Astrocyte of the cerebellum (primary cell): ENCODE results near the gene CELSR2.
"Not testable (repeated sequence)": the region's sequence is repeated elsewhere in the genome, so short reads cannot be mapped to it uniquely, and the experiment has no call there.

Experiments
- DNase-seq: peaks from one replicate; pipeline ENCODE4 v3.0.0-alpha.2; 2011; ENCODE audit warnings: low read depth
- H3K4me3 ChIP-seq: 2 replicates; pipeline ENCODE4 v1.5.1; 2011; ENCODE audit warnings: mild to moderate bottlenecking, low read depth, low read length, moderate library complexity
- in situ Hi-C: cut with HindIII; loops from 2 replicates; pipeline ENCODE4 v1.10.0; 2017; ENCODE audit warnings: low sequenced_read_pairs
- TF ChIP-seq, protein P1 (sequence below): IDR thresholded peaks from 2 replicates; pipeline ENCODE4 v1.5.1; 2012; ENCODE audit warnings: low read length, low read depth, moderate library complexity, mild to moderate bottlenecking; ENCODE audit errors: missing control alignments

CELSR2 gene

DNA sequence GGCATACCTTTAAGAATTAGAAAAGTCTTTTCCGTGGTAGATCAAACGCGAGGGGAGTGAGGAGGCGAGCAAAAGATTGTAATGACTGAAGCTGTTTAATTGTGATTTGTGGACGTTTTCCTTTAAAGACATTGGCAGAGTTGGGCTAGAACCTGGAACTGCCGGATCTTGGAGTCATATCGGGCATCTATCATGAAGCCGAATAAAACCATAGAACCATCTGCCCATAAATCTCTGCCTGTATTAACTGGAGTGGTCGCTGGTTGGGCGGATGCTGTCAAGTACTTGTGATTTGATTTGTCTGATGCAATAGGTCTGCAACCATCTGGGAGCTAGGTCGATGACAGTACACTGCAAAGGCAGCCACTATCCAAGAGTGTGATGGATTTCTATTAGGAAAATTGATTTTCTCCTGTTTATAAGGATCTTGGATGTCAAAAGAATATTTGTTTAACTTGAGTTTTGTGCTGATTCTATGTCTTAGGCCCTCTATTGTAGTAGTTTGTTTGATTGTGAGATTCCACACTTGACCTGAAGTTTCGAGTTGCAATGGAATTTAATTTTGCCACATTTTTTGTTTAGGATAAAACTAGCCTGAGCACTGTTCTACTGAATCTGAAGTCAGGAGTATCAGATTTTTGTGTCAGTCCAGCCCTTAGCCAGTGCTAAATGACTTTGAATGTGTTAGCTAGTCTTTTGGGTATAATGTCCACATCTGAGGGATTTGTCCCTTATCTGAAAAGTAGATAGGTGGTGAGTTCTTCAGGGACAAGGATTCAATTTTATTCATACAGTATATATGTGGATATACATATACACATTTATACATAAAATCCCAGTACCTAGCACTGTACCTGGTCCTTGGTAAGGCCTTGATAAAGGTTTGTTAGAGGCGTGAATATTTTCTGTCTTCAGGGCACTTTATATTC lies 34.4 kb upstream of the CELSR2 start:
- TF ChIP-seq, protein P1, sequence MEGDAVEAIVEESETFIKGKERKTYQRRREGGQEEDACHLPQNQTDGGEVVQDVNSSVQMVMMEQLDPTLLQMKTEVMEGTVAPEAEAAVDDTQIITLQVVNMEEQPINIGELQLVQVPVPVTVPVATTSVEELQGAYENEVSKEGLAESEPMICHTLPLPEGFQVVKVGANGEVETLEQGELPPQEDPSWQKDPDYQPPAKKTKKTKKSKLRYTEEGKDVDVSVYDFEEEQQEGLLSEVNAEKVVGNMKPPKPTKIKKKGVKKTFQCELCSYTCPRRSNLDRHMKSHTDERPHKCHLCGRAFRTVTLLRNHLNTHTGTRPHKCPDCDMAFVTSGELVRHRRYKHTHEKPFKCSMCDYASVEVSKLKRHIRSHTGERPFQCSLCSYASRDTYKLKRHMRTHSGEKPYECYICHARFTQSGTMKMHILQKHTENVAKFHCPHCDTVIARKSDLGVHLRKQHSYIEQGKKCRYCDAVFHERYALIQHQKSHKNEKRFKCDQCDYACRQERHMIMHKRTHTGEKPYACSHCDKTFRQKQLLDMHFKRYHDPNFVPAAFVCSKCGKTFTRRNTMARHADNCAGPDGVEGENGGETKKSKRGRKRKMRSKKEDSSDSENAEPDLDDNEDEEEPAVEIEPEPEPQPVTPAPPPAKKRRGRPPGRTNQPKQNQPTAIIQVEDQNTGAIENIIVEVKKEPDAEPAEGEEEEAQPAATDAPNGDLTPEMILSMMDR: no peak
- peak overlapping the region; percentile 88 for H3K4me3 ChIP-seq
- peak; percentile 49 for DNase-seq
- in situ Hi-C loops: loop anchor here (10.0 kb wide), 1 partner anchor 190 kb away; no protein-coding TSS in a partner anchor

DNA sequence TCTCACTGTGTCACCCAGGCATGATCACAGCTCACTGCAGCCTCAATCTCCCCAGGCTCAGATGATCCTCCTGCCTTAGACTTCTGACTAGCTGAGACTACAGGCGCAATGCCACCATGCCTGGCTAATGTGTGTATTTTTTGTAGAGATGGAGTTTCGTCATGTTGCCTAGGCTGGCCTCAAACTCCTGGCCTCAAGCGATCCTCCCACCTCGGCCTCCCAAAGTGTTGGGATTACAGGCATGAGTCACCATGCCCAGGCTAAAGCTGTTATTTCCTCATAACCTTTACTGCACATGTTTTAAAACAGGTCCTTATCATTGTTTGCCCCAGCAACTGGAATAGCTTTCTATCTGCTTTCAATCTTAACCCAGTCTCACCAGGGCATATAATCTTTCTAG lies 32.7 kb upstream of the CELSR2 start:
- no peak for DNase-seq
- H3K4me3 ChIP-seq: no peak overlapping the region
- in situ Hi-C loops: loop anchor here (10.0 kb wide), 1 partner anchor 188 kb away; no protein-coding TSS in a partner anchor
- TF ChIP-seq, protein P1: no peak

DNA sequence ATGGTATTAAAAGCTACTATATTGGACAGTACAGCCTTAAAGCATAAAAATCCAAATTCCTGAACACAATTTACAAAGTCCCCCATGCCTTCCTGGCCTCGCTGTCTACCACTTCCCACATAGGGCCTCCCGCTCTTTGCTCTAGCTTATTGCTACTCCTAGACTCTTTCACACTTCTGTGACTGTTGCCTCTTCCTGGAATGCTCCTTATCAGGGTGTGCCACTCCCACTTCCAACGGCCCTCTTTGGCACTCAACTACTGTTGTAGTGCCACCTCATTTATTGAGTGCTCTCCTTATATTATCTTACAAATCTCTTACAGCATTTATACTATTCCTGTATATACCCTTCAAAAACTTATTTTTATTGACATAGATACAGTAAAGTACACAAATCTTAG lies 30.8 kb upstream of the CELSR2 start:
- H3K4me3 ChIP-seq: no peak overlapping the region
- DNase-seq: no peak
- in situ Hi-C loops: loop anchor here (10.0 kb wide), 1 partner anchor 186 kb away; no protein-coding TSS in a partner anchor
- TF ChIP-seq, protein P1: no peak

DNA sequence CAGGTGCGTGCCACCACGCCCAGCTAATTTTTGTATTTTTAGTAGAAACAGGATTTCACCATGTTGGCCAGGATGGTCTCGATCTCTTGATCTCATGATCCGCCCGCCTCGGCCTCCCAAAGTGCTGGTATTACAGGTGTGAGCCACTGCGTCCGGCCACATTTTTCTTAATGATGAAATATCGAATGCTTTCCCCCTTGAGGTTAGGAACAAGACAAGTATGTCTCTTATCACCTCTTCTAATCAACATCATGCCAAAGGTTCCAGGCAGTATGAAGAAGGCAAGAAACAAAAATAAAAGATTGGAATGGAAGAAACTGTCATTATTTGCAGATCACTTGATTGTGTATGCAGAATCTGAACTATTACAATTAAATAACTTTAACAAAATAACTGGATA lies 28.1 kb upstream of the CELSR2 start:
- DNase-seq, H3K4me3 ChIP-seq, in situ Hi-C loops: not testable (repeated sequence)

DNA sequence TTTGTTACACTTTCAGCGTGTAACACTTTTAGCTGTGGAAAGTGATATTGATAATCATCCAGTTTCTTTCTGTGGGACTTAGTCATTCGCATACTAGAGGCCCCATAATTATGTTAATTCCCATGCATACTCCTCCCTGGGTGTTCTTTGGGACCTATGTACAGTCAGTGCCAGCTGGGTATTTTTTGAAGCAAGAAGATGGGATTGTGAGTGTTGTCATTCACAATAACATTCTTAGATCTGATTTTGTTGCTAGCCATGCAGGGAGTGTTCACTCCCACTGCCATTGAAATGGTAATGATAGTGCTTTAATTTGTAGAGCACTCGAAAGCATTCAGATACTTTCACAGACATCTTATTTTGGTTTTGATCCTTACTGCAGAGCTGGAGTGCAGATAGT lies 24.0 kb upstream of the CELSR2 start:
- in situ Hi-C loops: no loop called here
- TF ChIP-seq, protein P1: no peak
- no peak for DNase-seq
- H3K4me3 ChIP-seq: no peak overlapping the region

DNA sequence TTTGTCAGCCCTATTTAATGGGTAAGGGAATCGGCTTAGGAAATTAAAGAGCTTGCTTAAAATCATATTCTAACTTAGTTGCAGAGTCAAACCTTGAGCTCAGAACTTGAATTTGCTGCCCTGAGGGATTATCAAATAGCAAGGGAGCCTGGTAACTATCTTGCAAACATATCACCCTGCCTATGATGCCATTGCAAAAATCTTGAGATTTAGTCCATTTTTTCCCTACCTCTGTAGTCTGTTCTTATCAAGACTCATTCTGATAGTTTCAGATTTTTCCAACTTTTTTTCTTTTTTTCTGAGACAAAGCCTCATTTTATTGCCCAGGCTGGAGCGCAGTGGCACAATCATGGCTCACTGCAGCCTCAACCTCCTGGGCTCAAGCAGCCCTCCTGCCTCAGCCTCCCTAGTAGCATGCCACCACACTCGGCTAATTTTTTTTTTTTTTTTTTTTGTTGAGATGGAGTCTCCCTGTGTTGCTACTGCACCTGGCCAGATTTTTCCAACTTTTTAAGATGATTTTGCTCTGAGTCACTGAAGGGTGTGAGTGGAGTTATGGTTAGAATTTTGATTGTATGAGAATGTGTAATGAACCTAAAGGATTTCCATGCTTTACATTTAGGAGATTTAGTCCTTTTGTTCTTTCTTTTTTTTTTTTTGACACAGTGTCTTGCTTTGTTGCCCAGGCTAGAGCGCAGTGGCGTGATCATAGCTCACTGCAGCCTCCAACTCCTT lies 23.5 kb upstream of the CELSR2 start:
- in situ Hi-C loops: no loop called here
- DNase-seq: no peak
- H3K4me3 ChIP-seq: no peak overlapping the region
- TF ChIP-seq, protein P1: no peak
